Breast epithelium (tissue), 3 donors: Measurements from ENCODE around the gene GPATCH8.

Experiments used
- POLR2A ChIP-seq: fragments of 450-650 bp; IDR thresholded peaks from one replicate; pipeline ENCODE4 v1.6.1; 2016; ENCODE audit warnings: antibody characterized with exemption, mild to moderate bottlenecking, moderate library complexity
- TF ChIP-seq, protein P1 (sequence below), 3 donors: fragments of 450-650 bp; IDR thresholded peaks; one replicate each; pipeline ENCODE4 v1.5.1; 2016 to 2017; ENCODE audit warnings: antibody characterized with exemption in 3 of 3, mild to moderate bottlenecking in 3 of 3, moderate library complexity in 3 of 3

DNA sequence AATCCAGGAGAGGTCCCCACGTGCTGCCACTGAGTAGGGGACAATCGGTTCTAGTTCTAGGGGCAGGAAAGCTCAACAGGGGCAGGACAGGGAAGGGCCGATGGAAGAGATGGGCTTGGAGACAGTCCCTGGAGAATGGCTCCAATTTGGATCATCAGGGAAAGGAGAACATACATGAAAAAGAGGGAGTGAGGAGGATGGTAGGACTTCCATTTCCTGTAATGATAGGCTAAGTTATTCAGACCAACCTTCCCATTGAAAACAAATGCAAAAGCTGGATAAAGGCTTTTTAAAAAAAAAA lies 20.4 kb upstream of the GPATCH8 start:
- TF ChIP-seq, protein P1, sequence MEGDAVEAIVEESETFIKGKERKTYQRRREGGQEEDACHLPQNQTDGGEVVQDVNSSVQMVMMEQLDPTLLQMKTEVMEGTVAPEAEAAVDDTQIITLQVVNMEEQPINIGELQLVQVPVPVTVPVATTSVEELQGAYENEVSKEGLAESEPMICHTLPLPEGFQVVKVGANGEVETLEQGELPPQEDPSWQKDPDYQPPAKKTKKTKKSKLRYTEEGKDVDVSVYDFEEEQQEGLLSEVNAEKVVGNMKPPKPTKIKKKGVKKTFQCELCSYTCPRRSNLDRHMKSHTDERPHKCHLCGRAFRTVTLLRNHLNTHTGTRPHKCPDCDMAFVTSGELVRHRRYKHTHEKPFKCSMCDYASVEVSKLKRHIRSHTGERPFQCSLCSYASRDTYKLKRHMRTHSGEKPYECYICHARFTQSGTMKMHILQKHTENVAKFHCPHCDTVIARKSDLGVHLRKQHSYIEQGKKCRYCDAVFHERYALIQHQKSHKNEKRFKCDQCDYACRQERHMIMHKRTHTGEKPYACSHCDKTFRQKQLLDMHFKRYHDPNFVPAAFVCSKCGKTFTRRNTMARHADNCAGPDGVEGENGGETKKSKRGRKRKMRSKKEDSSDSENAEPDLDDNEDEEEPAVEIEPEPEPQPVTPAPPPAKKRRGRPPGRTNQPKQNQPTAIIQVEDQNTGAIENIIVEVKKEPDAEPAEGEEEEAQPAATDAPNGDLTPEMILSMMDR (IDR thresholded peaks at IDR 0.05) = no peak
- TF ChIP-seq POLR2A = no peak
